HG03442 (cell line): Measurements from ENCODE around the gene L1TD1.
"Not testable (repeated sequence)": the region's sequence is repeated elsewhere in the genome, so short reads cannot be mapped to it uniquely, and the experiment has no call there.

ENCODE experiments used
- ATAC-seq: cut with Tn5 transposase; IDR thresholded peaks from one replicate; pipeline ENCODE4 v1.9.1; 2021; ENCODE audit warnings: mild to moderate bottlenecking, moderate library complexity; ENCODE audit not compliant: unreplicated experiment

The L1TD1 gene

DNA sequence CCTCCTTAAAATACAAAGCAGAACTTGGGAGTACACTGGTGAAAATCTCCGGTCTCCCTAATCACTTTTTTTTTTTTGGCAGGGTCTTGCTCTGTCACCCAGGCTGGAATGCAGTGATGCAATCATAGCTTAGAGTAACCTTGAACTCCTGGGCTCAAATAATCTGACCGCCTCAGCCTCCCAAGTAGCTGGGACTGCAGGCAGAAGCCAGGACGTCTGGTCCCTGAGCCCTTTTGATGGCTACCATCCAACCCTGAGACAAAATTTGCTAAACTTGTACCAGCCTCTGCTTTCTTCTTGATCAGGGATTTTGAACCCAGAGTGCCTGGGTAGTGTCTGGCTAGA, 4.1 kb downstream of the L1TD1 start:
- no peak for ATAC-seq

DNA sequence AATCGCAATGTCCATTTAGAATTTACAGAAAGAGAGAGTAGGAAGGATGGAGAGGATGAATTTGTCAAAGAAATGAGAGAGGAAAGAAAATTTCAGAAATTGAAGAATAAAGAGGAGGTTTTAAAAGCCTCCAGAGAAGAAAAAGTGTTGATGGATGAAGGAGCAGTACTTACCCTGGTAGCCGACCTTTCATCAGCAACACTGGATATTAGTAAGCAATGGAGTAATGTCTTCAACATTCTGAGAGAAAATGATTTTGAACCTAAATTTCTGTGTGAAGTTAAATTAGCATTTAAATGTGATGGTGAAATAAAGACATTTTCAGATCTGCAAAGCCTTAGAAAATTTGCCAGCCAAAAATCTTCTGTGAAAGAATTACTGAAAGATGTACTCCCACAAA, 12.5 kb downstream of the L1TD1 start:
- no peak for ATAC-seq

DNA sequence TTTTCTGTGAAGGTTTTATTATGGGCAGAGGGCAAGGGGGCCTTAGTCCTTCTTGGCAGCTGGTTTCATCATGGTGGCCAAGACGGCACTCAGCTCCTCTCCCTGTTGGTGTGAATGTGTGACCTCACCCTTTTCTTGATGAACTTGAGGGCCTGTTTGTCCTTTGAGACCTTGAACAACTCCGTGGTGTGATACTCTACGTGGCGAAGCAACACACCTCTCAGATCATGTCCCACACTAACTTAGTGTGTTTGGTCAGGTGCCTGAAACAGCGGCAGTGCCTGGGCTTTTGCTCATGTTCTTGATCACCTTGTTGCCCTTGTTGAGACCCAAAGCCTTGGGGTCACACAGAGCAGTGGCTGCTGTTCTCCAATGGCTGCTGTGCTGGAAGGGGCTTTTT, 13.4 kb downstream of the L1TD1 start:
- ATAC-seq, result no peak

DNA sequence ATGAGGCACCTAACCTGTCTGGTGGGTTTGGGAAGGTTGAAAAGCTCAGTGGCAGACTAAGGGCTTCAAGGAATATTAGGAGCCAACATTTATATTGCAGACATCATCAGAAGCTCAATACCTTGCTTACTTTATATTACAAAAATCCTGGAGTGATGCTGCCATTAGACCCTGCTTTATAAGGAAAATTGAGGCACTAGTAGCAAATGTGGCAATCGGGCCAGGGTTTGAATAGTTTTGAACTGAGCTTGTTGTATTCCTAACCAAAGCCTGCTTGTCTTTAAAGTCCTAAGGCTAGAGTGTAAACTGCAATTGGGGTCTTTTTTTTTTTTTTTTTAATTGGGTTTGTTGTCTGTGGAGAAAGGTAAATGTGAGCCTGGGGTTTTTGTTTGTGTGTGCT, 14.3 kb downstream of the L1TD1 start:
- no peak for ATAC-seq

DNA sequence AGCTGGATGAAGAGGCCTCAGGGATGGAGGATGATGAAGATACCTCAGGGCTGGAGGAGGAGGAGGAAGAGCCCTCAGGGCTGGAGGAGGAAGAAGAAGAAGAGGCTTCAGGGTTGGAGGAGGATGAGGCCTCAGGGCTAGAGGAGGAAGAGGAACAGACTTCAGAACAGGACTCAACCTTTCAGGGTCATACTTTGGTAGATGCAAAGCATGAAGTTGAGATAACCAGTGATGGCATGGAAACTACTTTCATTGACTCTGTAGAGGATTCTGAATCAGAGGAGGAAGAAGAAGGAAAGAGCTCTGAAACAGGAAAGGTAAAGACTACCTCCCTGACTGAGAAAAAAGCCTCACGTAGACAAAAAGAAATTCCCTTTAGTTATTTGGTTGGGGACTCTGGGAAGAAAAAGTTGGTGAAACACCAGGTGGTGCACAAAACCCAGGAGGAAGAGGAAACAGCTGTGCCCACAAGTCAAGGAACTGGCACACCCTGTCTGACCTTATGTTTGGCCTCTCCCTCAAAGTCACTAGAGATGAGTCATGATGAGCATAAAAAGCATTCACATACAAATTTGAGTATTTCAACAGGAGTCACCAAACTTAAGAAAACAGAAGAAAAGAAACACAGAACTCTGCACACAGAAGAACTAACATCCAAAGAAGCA, 15.4 kb downstream of the L1TD1 start:
- ATAC-seq, result no peak

DNA sequence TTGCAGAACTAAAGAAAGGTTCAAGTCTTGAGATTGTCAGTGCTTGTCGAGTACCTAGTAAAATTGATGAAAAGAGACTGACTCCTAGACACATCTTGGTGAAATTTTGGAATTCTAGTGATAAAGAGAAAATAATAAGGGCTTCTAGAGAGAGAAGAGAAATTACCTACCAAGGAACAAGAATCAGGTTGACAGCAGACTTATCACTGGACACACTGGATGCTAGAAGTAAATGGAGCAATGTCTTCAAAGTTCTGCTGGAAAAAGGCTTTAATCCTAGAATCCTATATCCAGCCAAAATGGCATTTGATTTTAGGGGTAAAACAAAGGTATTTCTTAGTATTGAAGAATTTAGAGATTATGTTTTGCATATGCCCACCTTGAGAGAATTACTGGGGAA, 16.3 kb downstream of the L1TD1 start:
- ATAC-seq, result no peak

DNA sequence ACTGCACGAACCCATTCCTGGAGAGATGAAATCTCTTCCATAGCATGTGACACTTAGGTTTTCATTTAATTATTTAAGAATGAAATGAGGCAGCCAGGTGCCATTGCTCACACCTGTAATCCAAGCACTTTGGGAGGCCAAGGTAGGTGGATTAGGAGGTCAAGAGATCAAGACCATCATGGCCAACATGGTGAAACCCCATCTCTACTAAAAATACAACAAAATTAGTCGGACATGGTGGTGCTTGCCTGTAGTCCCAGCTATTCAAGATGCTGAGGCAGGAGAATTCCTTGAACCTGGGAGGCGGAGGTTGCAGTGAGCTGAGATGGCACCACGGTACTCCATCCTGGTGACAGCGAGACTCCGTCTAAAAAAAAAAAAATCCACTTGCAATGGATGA, 17.8 kb downstream of the L1TD1 start:
- no peak for ATAC-seq

DNA sequence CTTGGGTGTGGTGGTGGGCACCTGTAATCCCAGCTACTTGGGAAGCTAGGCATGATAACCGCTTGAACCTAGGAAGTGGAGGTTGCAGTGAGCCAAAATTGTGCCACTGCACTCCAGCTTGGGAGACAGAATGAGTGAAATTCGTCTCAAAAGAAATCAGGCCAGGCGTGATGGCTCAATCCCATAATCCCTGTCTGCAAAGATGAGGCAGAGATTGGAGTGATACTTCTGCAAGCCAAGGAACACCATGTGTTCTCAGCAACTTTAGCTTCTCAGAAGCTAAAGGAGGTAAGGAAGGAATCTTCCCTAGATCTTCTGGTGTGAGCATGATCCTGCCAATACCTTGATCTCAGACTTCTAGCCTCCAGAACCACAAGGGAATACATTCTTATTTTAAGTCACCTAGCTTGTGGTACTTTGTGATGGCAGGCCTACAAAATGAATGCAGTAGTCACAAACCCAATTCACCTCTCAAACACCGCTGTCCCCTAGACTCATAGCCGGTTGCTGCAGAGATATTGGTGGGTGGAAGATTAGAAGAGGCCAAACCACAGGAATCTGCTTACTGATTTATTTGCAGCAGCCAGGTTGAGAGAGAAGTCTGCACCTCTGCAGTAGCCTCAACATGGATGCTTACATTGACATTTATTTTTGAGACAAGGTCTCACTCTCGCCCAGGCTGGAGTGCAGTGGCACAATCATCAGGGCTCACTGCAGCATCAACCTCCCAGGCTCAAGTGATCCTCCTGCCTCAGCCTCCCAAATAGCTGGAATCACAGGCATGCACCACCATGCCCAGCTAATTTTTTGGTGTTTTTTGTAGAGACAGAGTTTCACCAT, 18.6 kb downstream of the L1TD1 start:
- ATAC-seq, result no peak

DNA sequence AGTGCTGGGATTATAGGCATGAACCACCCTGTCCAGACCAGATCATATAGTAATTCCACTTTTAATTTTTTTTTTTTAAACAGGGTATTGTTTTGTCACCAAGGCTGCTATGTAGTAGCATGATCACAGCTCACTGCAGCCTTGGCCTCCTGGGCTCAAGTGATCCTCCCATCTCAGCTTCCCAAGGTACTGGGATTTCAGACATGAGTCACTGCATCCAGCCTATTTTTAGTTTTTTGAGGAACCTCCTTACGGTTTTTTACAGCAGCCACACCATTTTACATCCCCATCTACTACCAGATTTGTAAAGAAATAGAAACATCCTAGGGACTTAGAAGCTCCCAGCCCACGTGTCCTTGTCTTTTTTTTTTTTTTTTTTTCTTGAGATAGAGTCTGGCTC, 24.0 kb downstream of the L1TD1 start:
- ATAC-seq, result no peak

DNA sequence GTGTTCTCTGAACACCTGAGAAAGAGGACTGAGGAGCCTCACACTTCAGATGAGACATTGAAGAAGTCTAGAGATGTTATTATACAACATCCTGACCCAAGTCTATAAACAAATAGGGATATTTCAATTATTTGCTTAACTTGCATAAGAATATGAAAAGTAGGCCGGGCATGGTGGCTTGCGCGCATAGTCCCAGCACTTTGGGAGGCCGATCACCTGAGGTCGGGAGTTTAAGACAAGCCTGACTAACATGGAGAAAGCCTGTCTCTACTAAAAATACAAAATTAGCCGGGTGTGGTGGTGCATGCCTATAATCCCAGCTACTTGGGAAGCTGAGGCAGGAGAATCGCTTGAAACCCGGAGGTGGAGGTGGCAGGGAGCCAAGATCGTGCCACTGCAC, 25.8 kb downstream of the L1TD1 start:
- ATAC-seq, result not testable (repeated sequence)

DNA sequence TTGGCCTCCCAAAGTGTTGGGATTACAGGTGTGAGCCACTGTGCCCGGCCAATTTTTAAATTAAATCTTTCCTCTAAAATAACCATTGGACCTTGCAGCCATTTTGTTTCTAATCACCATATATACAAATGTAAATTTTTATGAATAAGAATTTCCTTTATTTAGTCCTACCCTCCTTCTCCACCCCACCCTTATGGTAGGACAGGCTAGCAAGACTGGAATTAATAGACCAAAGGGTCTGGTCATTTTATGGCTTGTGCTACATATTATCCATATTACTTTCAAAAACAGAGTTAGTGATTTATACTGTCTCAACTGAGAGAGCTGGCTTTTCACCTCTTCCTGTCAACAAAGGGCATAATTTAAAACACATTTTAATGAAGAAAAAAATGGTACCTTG, 26.5 kb downstream of the L1TD1 start:
- ATAC-seq, result no peak

DNA sequence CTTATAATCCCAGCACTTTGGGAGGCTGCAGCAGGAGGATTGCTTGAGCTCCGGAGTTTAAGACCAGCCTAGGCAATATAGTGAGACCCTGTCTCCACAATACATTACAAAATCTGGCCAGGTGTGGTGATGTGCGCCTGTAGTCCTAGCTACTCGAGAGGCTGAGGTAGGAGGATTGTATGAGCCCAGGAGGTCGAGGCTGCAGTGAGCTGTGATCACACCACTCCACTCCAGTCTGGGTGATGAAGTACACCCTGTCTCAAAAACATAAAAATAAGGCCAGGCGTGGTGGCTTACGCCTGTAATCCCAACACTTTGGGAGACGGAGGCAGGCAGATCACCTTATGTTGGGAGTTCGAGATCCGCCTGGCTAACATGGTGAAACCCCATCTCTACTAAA, 27.7 kb downstream of the L1TD1 start:
- no peak for ATAC-seq

DNA sequence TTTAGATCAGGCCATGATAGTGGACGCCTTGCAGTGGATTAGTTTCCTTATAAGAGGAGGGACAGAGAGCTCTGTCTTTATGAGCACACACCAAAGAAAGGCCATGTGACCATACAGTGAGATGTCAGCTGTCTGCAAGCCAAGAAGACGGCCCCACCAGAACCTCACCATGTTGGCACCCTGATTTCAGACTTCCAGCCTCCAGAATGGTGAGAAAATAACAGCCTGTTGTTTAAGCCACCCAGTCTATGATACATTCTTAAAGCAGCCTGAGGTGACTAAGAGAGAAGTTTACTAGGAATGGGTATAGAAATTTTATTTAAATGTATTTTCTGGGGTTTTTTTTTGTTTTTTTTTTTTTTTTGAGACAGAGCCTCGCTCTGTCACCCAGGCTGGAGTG, 29.5 kb downstream of the L1TD1 start:
- no peak for ATAC-seq

DNA sequence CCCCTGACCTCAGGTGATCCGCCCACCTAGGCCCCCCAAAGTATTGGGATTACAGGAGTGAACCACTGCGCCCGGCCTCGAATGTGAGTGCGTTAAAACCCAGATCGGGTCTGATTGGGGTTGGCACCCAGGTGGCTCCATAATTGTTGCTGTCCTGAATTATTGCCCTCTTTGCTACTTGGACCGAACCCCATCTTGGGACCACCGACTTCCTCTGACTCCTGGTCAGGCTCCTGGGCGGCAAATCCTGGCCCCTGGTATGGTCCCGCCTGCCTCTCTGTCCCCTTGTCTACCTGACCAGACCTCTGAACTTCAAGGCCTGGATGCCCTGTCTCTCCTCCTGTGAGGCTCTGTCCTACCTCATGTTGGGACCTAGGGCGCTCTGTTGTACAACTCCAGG, 32.8 kb downstream of the L1TD1 start:
- ATAC-seq, result no peak

DNA sequence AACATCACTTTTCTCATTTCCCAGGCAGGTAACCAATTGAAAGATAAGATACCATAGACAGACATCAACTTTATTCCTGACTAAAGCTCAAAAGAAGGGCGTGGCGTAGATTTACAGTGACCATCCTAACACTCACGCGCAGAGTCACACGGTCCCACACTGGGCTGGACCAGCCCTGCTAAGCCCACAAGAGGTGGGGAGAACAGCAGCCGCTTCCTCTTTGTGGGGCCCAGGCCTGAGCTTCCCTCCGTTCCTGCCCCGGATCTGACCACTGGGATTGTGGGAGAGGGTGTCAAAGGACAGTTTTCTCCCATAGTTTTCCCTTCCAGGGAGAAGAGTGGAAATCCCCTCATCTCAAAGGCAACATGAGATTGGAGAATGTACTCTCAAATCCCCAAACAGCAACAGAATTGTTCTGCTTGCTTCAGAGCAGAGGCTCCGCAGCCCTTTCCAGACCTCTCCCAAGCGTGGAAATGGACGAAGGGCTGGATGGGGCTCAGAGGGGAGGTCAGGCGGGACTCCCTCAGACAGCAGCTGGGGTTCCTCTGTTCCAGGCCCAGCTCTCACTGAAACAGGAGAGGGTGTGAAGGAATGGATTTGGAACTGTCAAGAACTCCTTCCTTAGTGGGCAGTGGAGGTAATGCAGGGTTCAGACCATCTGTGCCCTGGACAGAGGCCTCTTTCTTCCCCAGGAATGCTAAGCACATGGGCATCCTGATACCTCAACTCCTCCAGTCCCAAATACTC, 33.7 kb downstream of the L1TD1 start:
- no peak for ATAC-seq

DNA sequence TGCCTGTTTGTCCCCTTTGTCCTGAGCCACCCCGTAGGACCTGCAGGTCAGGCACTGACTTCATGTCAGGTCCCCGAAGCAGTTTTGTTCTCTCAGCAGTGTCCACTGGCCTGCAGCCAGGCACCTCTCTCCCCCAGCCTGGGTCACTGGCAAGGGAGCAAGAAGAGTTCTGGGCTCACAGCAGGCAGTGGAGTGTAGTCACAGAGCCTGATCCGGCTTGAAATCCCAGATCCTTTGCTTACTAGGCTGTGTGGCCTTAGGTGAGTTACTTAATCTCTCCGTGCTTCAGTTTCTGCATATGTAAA, 34.2 kb downstream of the L1TD1 start:
- no peak for ATAC-seq

DNA sequence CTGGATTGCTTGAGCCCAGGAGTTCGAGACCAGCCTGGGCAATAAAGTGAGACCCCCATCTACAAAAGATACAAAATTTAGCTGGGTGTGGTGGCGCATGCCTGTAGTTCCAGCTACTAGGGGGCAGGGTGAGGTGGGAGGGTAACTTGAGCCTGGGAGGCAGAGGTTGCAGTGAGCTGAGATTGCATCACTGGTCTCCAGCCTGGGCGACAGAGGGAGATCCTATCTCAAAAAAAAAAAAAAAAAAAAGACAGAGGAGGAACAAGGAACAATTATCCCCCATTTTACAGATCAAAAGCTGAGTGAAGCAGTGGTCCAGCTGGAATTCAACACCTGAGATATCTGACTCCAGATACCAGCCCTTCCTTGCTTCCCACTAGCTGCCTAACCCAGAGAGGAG, 34.8 kb downstream of the L1TD1 start:
- ATAC-seq, result no peak

DNA sequence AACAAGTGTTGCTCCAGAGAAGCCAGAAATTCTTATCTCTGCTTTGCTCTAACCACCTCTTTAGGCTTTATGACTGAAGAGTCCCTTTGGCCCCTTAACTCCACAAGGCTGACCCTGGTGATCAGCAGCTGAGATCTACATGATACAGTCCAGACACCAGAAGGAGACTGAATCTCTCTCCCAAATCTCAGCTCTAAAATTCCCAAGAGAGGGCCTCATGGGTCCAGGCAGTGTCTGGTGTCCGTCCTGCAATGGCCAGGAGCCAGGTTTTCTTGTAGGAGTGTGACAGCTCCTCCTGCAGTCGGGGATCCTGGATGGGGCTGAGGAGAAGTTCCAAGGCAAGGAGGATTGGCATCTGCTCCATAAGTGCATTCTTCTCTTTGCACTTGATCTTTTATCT, 35.3 kb downstream of the L1TD1 start:
- ATAC-seq, result no peak

DNA sequence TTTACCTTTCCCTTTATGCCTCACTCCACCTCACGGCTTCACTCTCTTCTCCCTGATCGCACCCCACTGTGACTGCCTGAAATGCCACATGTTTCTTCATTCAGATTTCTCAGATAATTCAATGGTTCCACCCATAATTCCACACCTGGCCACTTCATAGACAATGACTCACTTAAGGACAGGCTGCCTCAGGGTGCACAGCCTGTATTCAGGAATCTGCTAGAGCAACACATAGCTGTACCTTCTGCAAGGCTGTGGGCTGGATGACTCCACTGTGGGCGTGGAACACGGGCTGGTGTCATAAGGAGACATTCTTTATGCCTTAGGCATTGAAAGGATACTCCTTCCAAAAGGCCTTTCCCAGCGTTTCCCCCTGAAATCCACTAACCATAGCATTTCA, 36.1 kb downstream of the L1TD1 start:
- no peak for ATAC-seq

DNA sequence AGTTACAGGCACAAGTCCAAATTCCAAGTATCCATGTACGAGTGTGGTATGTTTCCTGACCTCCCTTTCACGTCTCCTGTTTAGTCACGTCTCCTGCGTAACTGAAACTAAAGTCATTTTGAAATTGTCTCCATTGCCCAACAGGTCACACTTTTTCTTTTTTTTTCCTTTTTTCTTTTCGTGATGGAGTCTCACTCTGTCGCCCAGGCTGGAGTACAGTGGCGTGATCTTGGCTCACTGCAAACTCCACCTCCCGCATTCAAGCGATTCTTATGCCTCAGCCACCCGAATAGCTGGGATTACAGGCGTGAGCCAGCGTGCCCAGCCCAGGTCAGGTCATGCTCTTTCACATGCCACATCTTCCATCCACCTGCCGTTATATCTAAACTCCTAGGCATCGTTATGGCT, 38.2 kb downstream of the L1TD1 start:
- no peak for ATAC-seq

DNA sequence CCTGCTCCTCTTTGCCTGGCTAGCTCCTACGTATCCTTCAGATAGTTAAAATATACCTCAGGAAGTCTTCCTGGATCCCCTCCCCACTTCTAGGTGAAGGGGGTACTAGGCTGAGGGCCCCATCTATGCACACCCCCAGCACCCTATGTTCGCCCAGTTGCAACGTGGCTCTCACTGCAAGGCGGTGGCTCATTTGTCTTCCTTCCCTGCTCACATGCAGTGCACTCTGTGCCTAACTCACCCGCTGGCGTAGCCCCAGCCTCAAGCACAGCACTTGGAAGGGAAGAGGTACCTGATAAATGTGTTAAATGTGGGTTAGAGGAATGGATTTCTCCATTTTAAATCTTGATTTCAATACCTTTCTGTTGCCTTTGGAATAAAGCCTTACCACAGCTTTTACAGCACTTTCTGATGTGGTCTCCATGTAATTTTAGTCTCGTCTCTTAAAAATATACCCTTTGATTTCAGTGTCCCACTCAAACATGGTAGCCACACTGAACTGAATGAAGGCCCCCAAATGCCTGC, 39.3 kb downstream of the L1TD1 start:
- ATAC-seq, result no peak

DNA sequence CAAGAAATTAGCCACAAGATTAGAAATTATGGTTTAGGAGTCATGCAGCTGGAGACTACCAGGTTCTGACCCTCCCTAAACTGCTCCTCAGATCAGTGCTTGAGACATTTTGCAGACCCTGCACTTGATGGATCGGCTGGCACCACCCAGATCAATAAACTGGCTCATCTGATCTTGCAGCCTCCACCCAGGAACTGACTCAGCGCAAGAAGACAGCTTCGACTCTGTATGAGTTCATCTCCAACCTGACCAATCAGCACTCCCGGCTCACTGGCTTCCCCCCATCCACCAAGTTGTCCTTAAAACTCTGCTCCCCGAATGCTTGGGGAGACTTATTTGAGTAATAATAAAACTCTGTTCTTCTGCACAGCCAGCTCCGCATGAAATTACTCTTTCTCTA, 40.0 kb downstream of the L1TD1 start:
- ATAC-seq, result no peak
